Hepatocyte (in vitro differentiated cells): ENCODE results near the gene GRM8.

ENCODE experiments used
- CTCF ChIP-seq: fragments of 200-600 bp; sonication (generic); IDR thresholded peaks from 2 replicates; pipeline ENCODE4 v1.5.1; 2016; ENCODE audit warnings: antibody characterized with exemption, mild to moderate bottlenecking; ENCODE audit not compliant: poor library complexity
- EZH2 ChIP-seq: fragments of 200-600 bp; sonication (generic); IDR thresholded peaks from 2 replicates; pipeline ENCODE4 v1.6.1; 2016; ENCODE audit warnings: antibody characterized with exemption, mild to moderate bottlenecking, borderline replicate concordance
- EZH2phosphoT487 ChIP-seq: fragments of 200-600 bp; sonication (generic); IDR thresholded peaks from one replicate; pipeline ENCODE4 v1.6.1; 2018; ENCODE audit warnings: antibody characterized with exemption, mild to moderate bottlenecking, low read depth, moderate library complexity; ENCODE audit not compliant: unreplicated experiment, severe bottlenecking

GRCh38 chr7:126486806-126487205 lies 765.9 kb downstream of the GRM8 start:
- TF ChIP-seq EZH2 (no peak), CTCF (no peak), EZH2phosphoT487 (no peak)
